CD4-positive, alpha-beta T cell treated with Interleukin-10 for 1 hour (primary cell): ENCODE measurements around the gene VSIG2.
"Not testable (repeated sequence)": the region's sequence is repeated elsewhere in the genome, so short reads cannot be mapped to it uniquely, and the experiment has no call there.

Source experiments
- DNase-seq: peaks from one replicate; pipeline ENCODE4 v3.0.0-alpha.2; 2020

VSIG2 gene

GRCh38 chr11:124751741-124752470 lies at the start of gene VSIG2:
TSS of gene VSIG2 (minus strand) at chr11:124752255. CDS start at chr11:124752137, 118 bp downstream.
- DNase-seq: no peak

GRCh38 chr11:124801014-124801413 lies 49.0 kb upstream of the VSIG2 start:
- DNase-seq: peak; percentile 3

- DNase-seq: peak; percentile 83
Observed at GRCh38 chr11:124800226-124800929, 48.3 kb upstream of the VSIG2 start, which contains the start of gene MSANTD2. TSS of gene MSANTD2 (minus strand) at chr11:124800406. CDS start at chr11:124800380, 26 bp downstream.

- DNase-seq: peak; percentile 44
Observed at GRCh38 chr11:124799348-124800225, 47.5 kb upstream of the VSIG2 start.

- peak; percentile 1 for DNase-seq
Observed at GRCh38 chr11:124798991-124799347, 46.9 kb upstream of the VSIG2 start.

- DNase-seq: no peak
Observed at GRCh38 chr11:124796312-124796711, 44.3 kb upstream of the VSIG2 start.

- peak; percentile 63 for DNase-seq
Observed at GRCh38 chr11:124793466-124794278, 41.6 kb upstream of the VSIG2 start.

GRCh38 chr11:124791626-124792341 lies 39.7 kb upstream of the VSIG2 start:
- no peak for DNase-seq

- DNase-seq: no peak
Observed at GRCh38 chr11:124788521-124788920, 36.5 kb upstream of the VSIG2 start.

- no peak for DNase-seq
Observed at GRCh38 chr11:124784051-124784450, 32.0 kb upstream of the VSIG2 start.

GRCh38 chr11:124783002-124783401 lies 30.9 kb upstream of the VSIG2 start:
- no peak for DNase-seq

GRCh38 chr11:124779568-124779967 lies 27.5 kb upstream of the VSIG2 start:
- no peak for DNase-seq

- no peak for DNase-seq
Observed at GRCh38 chr11:124778281-124778680, 26.2 kb upstream of the VSIG2 start.

GRCh38 chr11:124776865-124777645 lies 25.0 kb upstream of the VSIG2 start:
- DNase-seq: no peak

- not testable (repeated sequence) for DNase-seq
Observed at GRCh38 chr11:124770959-124771358, 18.9 kb upstream of the VSIG2 start.

GRCh38 chr11:124769806-124770774 lies 18.0 kb upstream of the VSIG2 start:
- no peak for DNase-seq

- DNase-seq: no peak
Observed at GRCh38 chr11:124768914-124769313, 16.9 kb upstream of the VSIG2 start.

- no peak for DNase-seq
Observed at GRCh38 chr11:124766156-124766555, 14.1 kb upstream of the VSIG2 start.

GRCh38 chr11:124763156-124763947 lies 11.3 kb upstream of the VSIG2 start:
- DNase-seq: peak; percentile 86
